PFSK-1 (cell line): Measurements from ENCODE around the gene CNTN4.

Experiments used
- FOXP2 ChIP-seq: optimal IDR thresholded peaks from 2 replicates; pipeline ENCODE3; 2011; ENCODE audit warnings: borderline replicate concordance, control low read depth, inconsistent platforms; ENCODE audit not compliant: insufficient read depth; ENCODE audit errors: extremely low read length, extremely low read depth
- POLR2AphosphoS5 ChIP-seq: IDR thresholded peaks from 2 replicates; pipeline ENCODE4 v1.6.1; 2012; ENCODE audit warnings: low read depth, mild to moderate bottlenecking, control low read depth, low read length, moderate library complexity
- SIN3A ChIP-seq: IDR thresholded peaks from 2 replicates; pipeline ENCODE4 v1.6.1; 2012; ENCODE audit warnings: mild to moderate bottlenecking, low read length, moderate library complexity, borderline replicate concordance; ENCODE audit not compliant: insufficient read depth
- TAF1 ChIP-seq: IDR thresholded peaks from 2 replicates; pipeline ENCODE4 v1.6.1; 2012; ENCODE audit warnings: low read length, control low read depth, borderline replicate concordance; ENCODE audit not compliant: insufficient read depth
- TF ChIP-seq, protein P1 (sequence below), 2 experiments: IDR thresholded peaks; 2 replicates each; pipeline versions ENCODE4 v1.6.1 to v1.8.0; 2011 to 2012; ENCODE audit warnings: low read depth in 2 of 2, low read length in 2 of 2, control low read depth in 1 of 2, inconsistent platforms in 1 of 2, mild to moderate bottlenecking in 1 of 2, moderate library complexity in 1 of 2; ENCODE audit not compliant: insufficient read depth in 1 of 2

CNTN4 gene

DNA sequence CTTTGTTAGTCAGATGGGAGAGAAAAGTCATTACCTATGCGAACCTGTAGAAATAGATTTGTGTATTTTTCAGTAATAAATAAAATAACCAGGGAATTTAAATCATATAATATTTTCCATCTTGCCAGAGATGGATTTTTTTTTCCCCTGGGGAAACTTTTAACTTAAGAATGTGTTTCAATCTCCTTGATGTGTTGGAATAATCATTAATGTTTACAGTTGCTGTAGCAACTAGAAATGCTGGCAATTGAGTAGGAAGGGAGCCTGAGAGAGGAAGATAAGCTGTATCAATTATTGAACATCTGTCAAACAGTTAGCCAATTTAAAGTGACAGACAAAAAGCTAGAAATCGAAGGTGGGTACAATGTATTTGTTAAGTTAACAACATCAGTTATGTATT, 752.0 kb downstream of the CNTN4 start:
- no peak for TF ChIP-seq TAF1
- TF ChIP-seq, protein P1, sequence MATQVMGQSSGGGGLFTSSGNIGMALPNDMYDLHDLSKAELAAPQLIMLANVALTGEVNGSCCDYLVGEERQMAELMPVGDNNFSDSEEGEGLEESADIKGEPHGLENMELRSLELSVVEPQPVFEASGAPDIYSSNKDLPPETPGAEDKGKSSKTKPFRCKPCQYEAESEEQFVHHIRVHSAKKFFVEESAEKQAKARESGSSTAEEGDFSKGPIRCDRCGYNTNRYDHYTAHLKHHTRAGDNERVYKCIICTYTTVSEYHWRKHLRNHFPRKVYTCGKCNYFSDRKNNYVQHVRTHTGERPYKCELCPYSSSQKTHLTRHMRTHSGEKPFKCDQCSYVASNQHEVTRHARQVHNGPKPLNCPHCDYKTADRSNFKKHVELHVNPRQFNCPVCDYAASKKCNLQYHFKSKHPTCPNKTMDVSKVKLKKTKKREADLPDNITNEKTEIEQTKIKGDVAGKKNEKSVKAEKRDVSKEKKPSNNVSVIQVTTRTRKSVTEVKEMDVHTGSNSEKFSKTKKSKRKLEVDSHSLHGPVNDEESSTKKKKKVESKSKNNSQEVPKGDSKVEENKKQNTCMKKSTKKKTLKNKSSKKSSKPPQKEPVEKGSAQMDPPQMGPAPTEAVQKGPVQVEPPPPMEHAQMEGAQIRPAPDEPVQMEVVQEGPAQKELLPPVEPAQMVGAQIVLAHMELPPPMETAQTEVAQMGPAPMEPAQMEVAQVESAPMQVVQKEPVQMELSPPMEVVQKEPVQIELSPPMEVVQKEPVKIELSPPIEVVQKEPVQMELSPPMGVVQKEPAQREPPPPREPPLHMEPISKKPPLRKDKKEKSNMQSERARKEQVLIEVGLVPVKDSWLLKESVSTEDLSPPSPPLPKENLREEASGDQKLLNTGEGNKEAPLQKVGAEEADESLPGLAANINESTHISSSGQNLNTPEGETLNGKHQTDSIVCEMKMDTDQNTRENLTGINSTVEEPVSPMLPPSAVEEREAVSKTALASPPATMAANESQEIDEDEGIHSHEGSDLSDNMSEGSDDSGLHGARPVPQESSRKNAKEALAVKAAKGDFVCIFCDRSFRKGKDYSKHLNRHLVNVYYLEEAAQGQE (IDR thresholded peaks at IDR 0.05; ENCODE audit: insufficient read depth in 1 of 2, low read depth in 2 of 2, low read length in 2 of 2), result no peak
- no peak for TF ChIP-seq POLR2AphosphoS5
- no peak for TF ChIP-seq FOXP2
- TF ChIP-seq SIN3A, result no peak

DNA sequence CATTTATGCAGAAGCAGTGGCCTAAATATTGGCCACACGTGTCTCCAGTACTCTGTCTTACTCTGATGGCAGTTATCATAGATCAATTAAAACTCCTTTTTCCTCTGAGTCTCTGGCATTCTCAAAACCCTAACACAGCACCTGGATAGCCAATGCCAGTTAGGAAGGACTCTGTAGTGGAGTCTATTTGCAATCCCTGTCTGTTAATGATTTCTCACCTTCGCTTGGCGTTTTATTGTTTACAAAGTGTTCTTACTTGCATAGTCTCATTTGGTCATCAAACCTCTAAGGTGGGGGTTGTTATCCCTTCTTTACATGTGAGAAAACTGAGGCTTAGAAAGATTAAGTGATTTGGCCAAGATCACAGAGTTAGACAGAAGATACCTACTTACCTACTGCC, 752.7 kb downstream of the CNTN4 start:
- TF ChIP-seq TAF1 (no peak), POLR2AphosphoS5 (no peak), SIN3A (no peak), FOXP2 (no peak)
- TF ChIP-seq, protein P1 (IDR thresholded peaks at IDR 0.05; ENCODE audit: insufficient read depth in 1 of 2, low read depth in 2 of 2, low read length in 2 of 2), result no peak

DNA sequence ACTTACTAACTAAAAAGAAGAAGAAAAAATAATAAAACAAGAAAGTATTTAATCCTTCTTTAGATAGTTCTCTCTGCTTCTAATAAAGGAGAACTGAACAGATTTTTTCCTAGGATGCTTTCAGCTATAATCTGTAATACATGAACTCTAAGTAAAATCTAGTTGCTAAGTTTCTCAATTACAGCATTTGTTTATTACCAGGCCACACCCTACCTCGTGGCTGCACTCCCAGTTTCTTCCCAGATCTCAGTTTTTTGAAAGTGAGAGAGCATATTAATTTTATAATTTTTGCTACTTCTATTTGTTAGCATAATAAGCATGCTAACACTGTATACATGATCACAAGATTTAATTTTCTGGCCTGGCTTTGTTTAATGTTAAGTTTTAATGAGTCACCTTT, 753.2 kb downstream of the CNTN4 start:
- TF ChIP-seq FOXP2 (no peak), SIN3A (no peak), POLR2AphosphoS5 (no peak), TAF1 (no peak)
- TF ChIP-seq, protein P1 (IDR thresholded peaks at IDR 0.05; ENCODE audit: insufficient read depth in 1 of 2, low read depth in 2 of 2, low read length in 2 of 2), result no peak

DNA sequence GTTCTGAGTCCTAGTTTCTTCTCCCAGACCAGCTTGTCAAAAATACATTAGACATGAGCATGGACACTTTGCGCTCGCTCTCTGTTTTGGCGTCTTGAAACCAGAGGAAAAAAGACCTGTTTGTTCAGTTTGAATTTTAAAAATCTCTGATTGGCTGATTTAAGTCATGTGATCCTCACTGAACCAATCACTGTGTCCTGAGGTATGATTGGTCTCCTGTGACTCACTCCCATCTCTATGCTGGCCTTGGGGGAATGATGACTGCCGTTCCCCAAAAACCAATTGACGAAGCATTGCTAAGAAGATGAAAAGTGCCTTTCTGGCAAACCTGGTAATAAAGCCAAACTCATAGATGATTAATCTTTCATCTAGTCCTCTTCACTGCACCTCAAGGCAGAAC, 755.0 kb downstream of the CNTN4 start:
- TF ChIP-seq, protein P1 (IDR thresholded peaks at IDR 0.05; ENCODE audit: insufficient read depth in 1 of 2, low read depth in 2 of 2, low read length in 2 of 2), result no peak
- TF ChIP-seq FOXP2 (no peak), SIN3A (no peak), TAF1 (no peak)

DNA sequence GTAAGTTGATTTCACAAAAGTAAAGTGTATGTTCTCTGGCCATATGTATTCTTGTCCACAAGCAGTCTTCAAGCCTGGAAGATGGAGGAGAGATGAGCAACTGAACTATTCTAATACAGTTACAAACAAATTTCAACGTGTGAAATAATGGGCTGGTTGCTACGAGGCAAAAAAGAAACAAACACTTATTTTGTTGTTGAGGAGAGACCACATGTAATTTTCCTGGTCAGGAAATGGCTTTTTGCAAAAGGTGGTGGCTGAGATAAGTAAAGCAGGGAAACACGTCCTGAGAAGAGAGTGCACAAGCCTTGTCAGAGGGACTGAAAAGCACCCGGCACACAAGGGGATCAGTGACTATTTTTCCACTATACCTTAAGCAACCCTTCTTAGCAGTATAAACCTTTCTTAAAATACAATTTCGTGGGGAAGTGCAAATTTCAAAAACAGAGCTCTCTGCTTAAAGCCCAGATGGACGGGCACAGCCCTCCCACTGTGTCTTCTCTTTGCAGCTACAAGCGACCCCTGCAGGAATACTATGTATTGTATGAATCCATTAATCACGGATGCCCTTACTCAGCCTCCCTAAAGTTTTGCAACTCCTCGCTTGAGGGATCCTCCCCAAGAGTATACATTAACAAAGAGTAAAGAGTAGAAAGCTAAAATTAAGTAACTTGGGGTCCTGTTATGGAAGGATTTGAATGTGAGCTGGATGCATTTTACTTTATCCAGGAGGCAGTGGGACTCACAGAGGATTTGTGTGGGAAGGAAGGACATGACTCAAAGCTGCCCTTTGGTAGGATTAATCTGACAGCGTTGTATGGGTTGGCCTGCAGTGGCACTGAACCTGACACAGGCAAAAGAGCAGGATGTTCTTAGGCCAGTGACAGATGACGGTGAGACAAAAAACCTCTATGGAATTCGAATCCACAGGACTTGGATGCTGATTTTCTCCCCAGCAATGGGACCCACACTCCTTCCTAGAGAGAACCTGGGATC, 757.8 kb downstream of the CNTN4 start:
- no peak for TF ChIP-seq SIN3A
- TF ChIP-seq POLR2AphosphoS5, result no peak
